AG20443 (cell line): Measurements from ENCODE around the gene GPD2.

Experiments
- DNase-seq: peaks from one replicate; pipeline ENCODE4 v3.0.0; 2012; ENCODE audit warnings: low spot score, mixed read lengths

GPD2 gene

GRCh38 chr2:156436497-156437085, 412 bp downstream of the GPD2 start:
- no peak for DNase-seq

- DNase-seq: peak; percentile 27
Observed at GRCh38 chr2:156437272-156437930, 1.2 kb downstream of the GPD2 start.

GRCh38 chr2:156437931-156438410, 1.8 kb downstream of the GPD2 start:
- DNase-seq: no peak

GRCh38 chr2:156443089-156443488, 6.9 kb downstream of the GPD2 start:
- DNase-seq: no peak

- peak; percentile 78 for DNase-seq
Observed at GRCh38 chr2:156445296-156446220, 9.4 kb downstream of the GPD2 start.

GRCh38 chr2:156447761-156448160, 11.6 kb downstream of the GPD2 start:
- DNase-seq: no peak

GRCh38 chr2:156448766-156449165, 12.6 kb downstream of the GPD2 start:
- DNase-seq: no peak

GRCh38 chr2:156452971-156453370, 16.8 kb downstream of the GPD2 start:
- DNase-seq: peak; percentile 41

GRCh38 chr2:156455361-156455975, 19.3 kb downstream of the GPD2 start:
- DNase-seq: peak; percentile 34

GRCh38 chr2:156456616-156457015, 20.4 kb downstream of the GPD2 start:
- no peak for DNase-seq

- DNase-seq: no peak
Observed at GRCh38 chr2:156457523-156458517, 21.6 kb downstream of the GPD2 start.

- no peak for DNase-seq
Observed at GRCh38 chr2:156459720-156460119, 23.5 kb downstream of the GPD2 start.

GRCh38 chr2:156464106-156464505, 27.9 kb downstream of the GPD2 start:
- DNase-seq: no peak

- no peak for DNase-seq
Observed at GRCh38 chr2:156465573-156465972, 29.4 kb downstream of the GPD2 start.

GRCh38 chr2:156466739-156467405, 30.7 kb downstream of the GPD2 start:
- DNase-seq: peak; percentile 70

- DNase-seq: no peak
Observed at GRCh38 chr2:156470975-156471583, 34.9 kb downstream of the GPD2 start.

GRCh38 chr2:156471762-156472161, 35.6 kb downstream of the GPD2 start:
- no peak for DNase-seq

- no peak for DNase-seq
Observed at GRCh38 chr2:156472686-156473085, 36.5 kb downstream of the GPD2 start.

GRCh38 chr2:156473445-156473844, 37.3 kb downstream of the GPD2 start:
- no peak for DNase-seq

- DNase-seq: no peak
Observed at GRCh38 chr2:156474401-156474800, 38.2 kb downstream of the GPD2 start.
